Measurements from ENCODE around the gene MRPL55.

MRPL55 gene

GRCh38 chr1:228143480-228144192 lies 34.5 kb upstream of the MRPL55 start:
- Histone ChIP-seq H3K4me1 (ENCODE audit: control insufficient read depth in 2 of 2, insufficient read depth in 1 of 2, low read depth in 1 of 2, low read length in 2 of 2) (peaks cover 6 to 10% of the 10 kb centered on the region in 2 donors), H2BK15ac (ENCODE audit: low read length) (no peak overlapping the region), H2AFZ (ENCODE audit: low read length) (no peak overlapping the region), H3K9me3 (replicated peaks in 1 of 2; ENCODE audit: control insufficient read depth in 2 of 2, insufficient read depth in 1 of 2, low read depth in 1 of 2, low read length in 2 of 2) (no peaks in the 10 kb centered on the region), H3K9ac (ENCODE audit: low read depth, low read length, poor library complexity) (peak overlapping the region; percentile 38), H3K27ac (replicated peaks; ENCODE audit: low read length) (no peak overlapping the region), H3K4me2 (ENCODE audit: insufficient read depth, low read length, poor library complexity, severe bottlenecking) (no peak overlapping the region), H3K36me3 (replicated peaks in 1 of 2; ENCODE audit: control insufficient read depth in 2 of 2, insufficient read depth in 2 of 2, low read length in 2 of 2) (peaks cover 0 to 49% of the 10 kb centered on the region in 2 donors), H4K8ac (ENCODE audit: low read depth, low read length) (no peak overlapping the region), H2BK5ac (ENCODE audit: low read length) (no peak overlapping the region), H3K79me1 (ENCODE audit: low read depth, low read length) (peaks cover 37% of the 10 kb centered on the region), H3K4ac (ENCODE audit: low read length) (no peak overlapping the region), H3K27me3 (ENCODE audit: control insufficient read depth in 3 of 3, insufficient read depth in 3 of 3, low read depth in 1 of 3, low read length in 3 of 3) (no peaks in the 10 kb centered on the region), H3K14ac (ENCODE audit: low read length) (no peak overlapping the region), H2BK12ac (ENCODE audit: low read length) (no peak overlapping the region), H2BK120ac (ENCODE audit: low read depth, low read length) (no peak overlapping the region), H3K4me3 (ENCODE audit: low read length in 2 of 2) (no peak overlapping the region), H3K18ac (ENCODE audit: low read length) (peak overlapping the region; percentile 38), H3K23ac (ENCODE audit: low read depth, low read length, poor library complexity) (peak overlapping the region; percentile 73), H2AK5ac (ENCODE audit: low read depth, low read length) (peak overlapping the region; percentile 9), H4K91ac (ENCODE audit: low read depth, low read length, poor library complexity) (no peak overlapping the region)
- DNase-seq (ENCODE audit: low spot score): no peak
- no CpG with 5 or more reads among the region's 12 CpGs for WGBS, 2 donors (ENCODE audit: extremely low coverage in 2 of 2, insufficient read length in 2 of 2, insufficient replicate concordance in 1 of 2)

- H3K23ac ChIP-seq (ENCODE audit: low read depth, low read length, poor library complexity): no peak overlapping the region
- no peak overlapping the region for H2BK15ac ChIP-seq (ENCODE audit: low read length)
- peaks cover 35% of the 10 kb centered on the region for H3K79me1 ChIP-seq (ENCODE audit: low read depth, low read length)
- H3K4me3 ChIP-seq (ENCODE audit: low read length in 2 of 2): peak overlapping the region; percentile 6 to 19
- H4K91ac ChIP-seq (ENCODE audit: low read depth, low read length, poor library complexity): no peak overlapping the region
- no peaks in the 10 kb centered on the region for H3K9me3 ChIP-seq (replicated peaks in 1 of 2; ENCODE audit: control insufficient read depth in 2 of 2, insufficient read depth in 1 of 2, low read depth in 1 of 2, low read length in 2 of 2)
- H2BK120ac ChIP-seq (ENCODE audit: low read depth, low read length): no peak overlapping the region
- H2BK5ac ChIP-seq (ENCODE audit: low read length): no peak overlapping the region
- no peak overlapping the region for H3K4me2 ChIP-seq (ENCODE audit: insufficient read depth, low read length, poor library complexity, severe bottlenecking)
- no CpG with 5 or more reads among the region's 11 CpGs for WGBS, 2 donors (ENCODE audit: extremely low coverage in 2 of 2, insufficient read length in 2 of 2, insufficient replicate concordance in 1 of 2)
- no peak overlapping the region for H3K9ac ChIP-seq (ENCODE audit: low read depth, low read length, poor library complexity)
- no peak overlapping the region for H3K4ac ChIP-seq (ENCODE audit: low read length)
- no peak overlapping the region for H4K8ac ChIP-seq (ENCODE audit: low read depth, low read length)
- H3K14ac ChIP-seq (ENCODE audit: low read length): no peak overlapping the region
- peaks cover 0 to under 1% (median 0%) of the 10 kb centered on the region in 3 experiments for H3K27me3 ChIP-seq (ENCODE audit: control insufficient read depth in 3 of 3, insufficient read depth in 3 of 3, low read depth in 1 of 3, low read length in 3 of 3)
- H2AK5ac ChIP-seq (ENCODE audit: low read depth, low read length): no peak overlapping the region
- no peak overlapping the region for H3K27ac ChIP-seq (replicated peaks; ENCODE audit: low read length)
- H3K36me3 ChIP-seq (replicated peaks in 1 of 2; ENCODE audit: control insufficient read depth in 2 of 2, insufficient read depth in 2 of 2, low read length in 2 of 2): peaks cover 0 to 41% of the 10 kb centered on the region in 2 donors
- DNase-seq (ENCODE audit: low spot score): no peak
- peak overlapping the region; percentile 22 for H2BK12ac ChIP-seq (ENCODE audit: low read length)
- H3K4me1 ChIP-seq (ENCODE audit: control insufficient read depth in 2 of 2, insufficient read depth in 1 of 2, low read depth in 1 of 2, low read length in 2 of 2): peaks cover 6 to 10% of the 10 kb centered on the region in 2 donors
- no peak overlapping the region for H3K18ac ChIP-seq (ENCODE audit: low read length)
- H2AFZ ChIP-seq (ENCODE audit: low read length): no peak overlapping the region
Measured at GRCh38 chr1:228142701-228143136, 33.6 kb upstream of the MRPL55 start.

- no peak overlapping the region for H3K14ac ChIP-seq (ENCODE audit: low read length)
- H3K23ac ChIP-seq (ENCODE audit: low read depth, low read length, poor library complexity): no peak overlapping the region
- peaks cover 32% of the 10 kb centered on the region for H3K79me1 ChIP-seq (ENCODE audit: low read depth, low read length)
- no peak overlapping the region for H3K4ac ChIP-seq (ENCODE audit: low read length)
- peaks cover 0 to 2% (median under 1%) of the 10 kb centered on the region in 3 experiments for H3K27me3 ChIP-seq (ENCODE audit: control insufficient read depth in 3 of 3, insufficient read depth in 3 of 3, low read depth in 1 of 3, low read length in 3 of 3)
- H2AFZ ChIP-seq (ENCODE audit: low read length): no peak overlapping the region
- no peak overlapping the region for H2AK5ac ChIP-seq (ENCODE audit: low read depth, low read length)
- H3K9me3 ChIP-seq (replicated peaks in 1 of 2; ENCODE audit: control insufficient read depth in 2 of 2, insufficient read depth in 1 of 2, low read depth in 1 of 2, low read length in 2 of 2): no peaks in the 10 kb centered on the region
- H3K4me1 ChIP-seq (ENCODE audit: control insufficient read depth in 2 of 2, insufficient read depth in 1 of 2, low read depth in 1 of 2, low read length in 2 of 2): peaks cover 6 to 10% of the 10 kb centered on the region in 2 donors
- peak overlapping the region in 1 of 2 donors; percentile 96 for H3K4me3 ChIP-seq (ENCODE audit: low read length in 2 of 2)
- no peak for DNase-seq (ENCODE audit: low spot score)
- H3K36me3 ChIP-seq (replicated peaks in 1 of 2; ENCODE audit: control insufficient read depth in 2 of 2, insufficient read depth in 2 of 2, low read length in 2 of 2): peaks cover 0 to 36% of the 10 kb centered on the region in 2 donors
- no peak overlapping the region for H3K4me2 ChIP-seq (ENCODE audit: insufficient read depth, low read length, poor library complexity, severe bottlenecking)
- no peak overlapping the region for H4K8ac ChIP-seq (ENCODE audit: low read depth, low read length)
- no CpG with 5 or more reads among the region's 16 CpGs for WGBS, 2 donors (ENCODE audit: extremely low coverage in 2 of 2, insufficient read length in 2 of 2, insufficient replicate concordance in 1 of 2)
- H3K9ac ChIP-seq (ENCODE audit: low read depth, low read length, poor library complexity): no peak overlapping the region
- no peak overlapping the region for H2BK15ac ChIP-seq (ENCODE audit: low read length)
- H2BK12ac ChIP-seq (ENCODE audit: low read length): no peak overlapping the region
- H2BK120ac ChIP-seq (ENCODE audit: low read depth, low read length): no peak overlapping the region
- H4K91ac ChIP-seq (ENCODE audit: low read depth, low read length, poor library complexity): no peak overlapping the region
- H3K27ac ChIP-seq (replicated peaks; ENCODE audit: low read length): no peak overlapping the region
- H2BK5ac ChIP-seq (ENCODE audit: low read length): no peak overlapping the region
- H3K18ac ChIP-seq (ENCODE audit: low read length): no peak overlapping the region
Measured at GRCh38 chr1:228142155-228142691, 33.1 kb upstream of the MRPL55 start.

GRCh38 chr1:228141226-228142044 lies 32.3 kb upstream of the MRPL55 start:
- no CpG with 5 or more reads among the region's 27 CpGs for WGBS, 2 donors (ENCODE audit: extremely low coverage in 2 of 2, insufficient read length in 2 of 2, insufficient replicate concordance in 1 of 2)
- Histone ChIP-seq H3K9ac (ENCODE audit: low read depth, low read length, poor library complexity) (peak overlapping the region; percentile 51), H3K9me3 (replicated peaks in 1 of 2; ENCODE audit: control insufficient read depth in 2 of 2, insufficient read depth in 1 of 2, low read depth in 1 of 2, low read length in 2 of 2) (no peaks in the 10 kb centered on the region), H3K4me2 (ENCODE audit: insufficient read depth, low read length, poor library complexity, severe bottlenecking) (peak overlapping the region; percentile 97), H3K4me3 (ENCODE audit: low read length in 2 of 2) (peak overlapping the region; percentile 96 to 100), H2BK12ac (ENCODE audit: low read length) (no peak overlapping the region), H2BK5ac (ENCODE audit: low read length) (no peak overlapping the region), H2BK15ac (ENCODE audit: low read length) (no peak overlapping the region), H3K27ac (replicated peaks; ENCODE audit: low read length) (no peak overlapping the region), H3K79me1 (ENCODE audit: low read depth, low read length) (peaks cover 30% of the 10 kb centered on the region), H3K23ac (ENCODE audit: low read depth, low read length, poor library complexity) (peak overlapping the region; percentile 95), H3K27me3 (ENCODE audit: control insufficient read depth in 3 of 3, insufficient read depth in 3 of 3, low read depth in 1 of 3, low read length in 3 of 3) (peaks cover 0 to 9% (median 7%) of the 10 kb centered on the region in 3 experiments), H3K14ac (ENCODE audit: low read length) (no peak overlapping the region), H2AK5ac (ENCODE audit: low read depth, low read length) (no peak overlapping the region), H3K36me3 (replicated peaks in 1 of 2; ENCODE audit: control insufficient read depth in 2 of 2, insufficient read depth in 2 of 2, low read length in 2 of 2) (peaks cover 0 to 28% of the 10 kb centered on the region in 2 donors), H3K4me1 (ENCODE audit: control insufficient read depth in 2 of 2, insufficient read depth in 1 of 2, low read depth in 1 of 2, low read length in 2 of 2) (peaks cover 6 to 10% of the 10 kb centered on the region in 2 donors), H2AFZ (ENCODE audit: low read length) (no peak overlapping the region), H3K18ac (ENCODE audit: low read length) (no peak overlapping the region), H3K4ac (ENCODE audit: low read length) (no peak overlapping the region), H4K8ac (ENCODE audit: low read depth, low read length) (no peak overlapping the region), H2BK120ac (ENCODE audit: low read depth, low read length) (no peak overlapping the region), H4K91ac (ENCODE audit: low read depth, low read length, poor library complexity) (no peak overlapping the region)
- no peak for DNase-seq (ENCODE audit: low spot score)
